CD4-positive, alpha-beta T cell (primary cell): ENCODE measurements around the gene UNC45A. TPM values are rescaled to one million over a fixed set of nuclear protein-coding genes. Genes with fewer than 3 reads are reported as not detected.
A peak's percentile ranks its signal among the peaks of the same experiment; 100 is the strongest.

Experiments used
- ATAC-seq: fragments of 200-7000 bp; cut with Tn5 transposase; one replicate; pipeline ENCODE4 v1.10.0; 2022; ENCODE audit warnings: mild to moderate bottlenecking; ENCODE audit not compliant: poor library complexity
- CTCF ChIA-PET: fragments of 350-600 bp; sonication (Branson Sonifier 250); formaldehyde crosslinking; loops from one replicate; lab custom pipeline; 2021; ENCODE audit warnings: antibody characterized with exemption, inconsistent platforms; lab: Charles Lee
- POLR2A ChIA-PET: fragments of 350-600 bp; sonication (Branson Sonifier 250); formaldehyde crosslinking; loops from one replicate; lab custom pipeline; 2021; ENCODE audit warnings: antibody characterized with exemption, inconsistent platforms; lab: Charles Lee
- DNase-seq, 14 experiments: peaks; one replicate each; pipeline ENCODE4 v3.0.0-alpha.2; 2013 to 2020; ENCODE audit warnings: mixed read lengths in 2 of 14
- H3K27ac ChIP-seq, 2 donors: one replicate each; pipeline versions ENCODE4 v1.5.1 to v1.7.0; 2013; ENCODE audit warnings: low read length in 2 of 2, low read depth in 1 of 2, mild to moderate bottlenecking in 1 of 2
- H3K27me3 ChIP-seq, 2 experiments: 1 replicate in 1 of 2; 2 replicates in 1 of 2; pipeline versions ENCODE4 v1.6.1 to v1.7.0; 2013; ENCODE audit warnings: low read length in 2 of 2, control low read depth in 1 of 2, mild to moderate bottlenecking in 1 of 2, moderate library complexity in 1 of 2; ENCODE audit not compliant: insufficient read depth in 2 of 2, control insufficient read depth in 1 of 2
- H3K36me3 ChIP-seq: one replicate; pipeline ENCODE4 v1.6.1; 2013; ENCODE audit warnings: low read length, control low read depth; ENCODE audit not compliant: insufficient read depth
- H3K4me1 ChIP-seq: one replicate; pipeline ENCODE4 v1.6.1; 2013; ENCODE audit warnings: low read length, control low read depth; ENCODE audit not compliant: insufficient read depth
- H3K4me3 ChIP-seq: one replicate; pipeline ENCODE4 v1.5.1; 2013; ENCODE audit warnings: mild to moderate bottlenecking, low read length, moderate library complexity
- H3K9me3 ChIP-seq, 2 experiments: 1 replicate in 1 of 2; 2 replicates in 1 of 2; pipeline versions ENCODE4 v1.6.1 to v1.7.0; 2013; ENCODE audit warnings: low read length in 2 of 2, mild to moderate bottlenecking in 2 of 2, control low read depth in 1 of 2, moderate library complexity in 1 of 2; ENCODE audit not compliant: control insufficient read depth in 1 of 2, insufficient read depth in 1 of 2
- H3K27ac Mint-ChIP-seq: one replicate; pipeline ENCODE4 v1.8.0; 2020; ENCODE audit warnings: mixed read lengths
- H3K27me3 Mint-ChIP-seq: one replicate; pipeline ENCODE4 v1.8.0; 2021; ENCODE audit warnings: mixed read lengths
- H3K36me3 Mint-ChIP-seq: one replicate; pipeline ENCODE4 v1.8.0; 2021; ENCODE audit warnings: low read depth, mixed read lengths
- H3K4me1 Mint-ChIP-seq: one replicate; pipeline ENCODE4 v1.8.0; 2021; ENCODE audit warnings: low read depth, mixed read lengths
- H3K4me3 Mint-ChIP-seq: one replicate; pipeline ENCODE4 v1.8.0; 2020; ENCODE audit warnings: mild to moderate bottlenecking, mixed read lengths
- H3K9me3 Mint-ChIP-seq: one replicate; pipeline ENCODE4 v1.8.0; 2020; ENCODE audit warnings: mixed read lengths
- CTCF ChIP-seq: fragments of 200-600 bp; IDR thresholded peaks from one replicate; pipeline ENCODE4 v1.8.0; 2022; ENCODE audit warnings: antibody characterized with exemption, mild to moderate bottlenecking
- intact Hi-C, 2 experiments: fragments of 100-400 bp; cut with DNase I in 1 of 2; cut with micrococcal nuclease in 1 of 2; formaldehyde crosslinking; loops; one replicate each; pipeline versions ENCODE4 v1.15.1 to v1.9.0; 2023 to 2025; cut with DNase I, micrococcal nuclease
- total RNA-seq, 174 experiments: library from RNA in 2 of 174; stranded (reverse) in 2 of 174; gene quantifications; one replicate each; pipeline ENCODE4 v1.2.3 and lab custom pipeline; 2021 to 2026

The UNC45A gene
- total RNA-seq, 2 experiments from 2014 or later: 17.6 to 18.9 TPM

DNA sequence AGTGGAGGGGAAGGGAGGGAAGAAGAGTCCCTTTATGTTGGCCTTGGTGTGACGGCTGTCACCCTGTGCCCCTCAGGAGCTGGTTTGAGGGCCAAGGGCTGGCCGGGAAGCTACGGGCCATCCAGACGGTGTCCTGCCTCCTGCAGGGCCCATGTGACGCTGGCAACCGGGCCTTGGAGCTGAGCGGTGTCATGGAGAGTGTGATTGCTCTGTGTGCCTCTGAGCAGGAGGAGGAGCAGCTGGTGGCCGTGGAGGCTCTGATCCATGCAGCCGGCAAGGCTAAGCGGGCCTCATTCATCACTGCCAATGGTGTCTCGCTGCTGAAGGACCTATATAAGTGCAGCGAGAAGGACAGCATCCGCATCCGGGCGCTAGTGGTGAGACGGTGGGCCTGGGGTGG is 11.5 kb downstream of the UNC45A start:
- Mint-ChIP-seq H3K9me3 (no peaks in the 10 kb centered on the region), H3K27ac (no peak overlapping the region), H3K27me3 (no peaks in the 10 kb centered on the region), H3K4me1 (no peaks in the 10 kb centered on the region), H3K4me3 (no peak overlapping the region), H3K36me3 (peaks cover 81% of the 10 kb centered on the region)
- ATAC-seq (no peak), DNase-seq (peak in 1 of 14 experiments; percentile 9)
- no peaks in the 10 kb centered on the region for H3K4me1 ChIP-seq
- ChIA-PET POLR2A (interaction anchor here (3.6 kb wide), 1 partner anchor 12 kb away, joined by 15 read pairs; the partner anchor contains the start of gene UNC45A), CTCF (interaction anchor here (1.1 kb wide), 2 partner anchors 10 to 15 kb away, joined by 3 read pairs; no protein-coding TSS in a partner anchor)
- H3K36me3 ChIP-seq: peaks cover 84% of the 10 kb centered on the region
- H3K27ac ChIP-seq: no peak overlapping the region
- no peak overlapping the region for H3K4me3 ChIP-seq
- no peaks in the 10 kb centered on the region for H3K27me3 ChIP-seq
- TF ChIP-seq CTCF: no peak
- H3K9me3 ChIP-seq: no peaks in the 10 kb centered on the region
- intact Hi-C loops: no loop called here

GRCh38 chr15:90946941-90947576 is 12.0 kb downstream of the UNC45A start:
- no peak for ATAC-seq
- POLR2A ChIA-PET: interaction anchor here (3.6 kb wide), 1 partner anchor 12 kb away, joined by 15 read pairs; the partner anchor contains the start of gene UNC45A
- Mint-ChIP-seq H3K27me3 (no peaks in the 10 kb centered on the region), H3K36me3 (peaks cover 81% of the 10 kb centered on the region), H3K27ac (no peak overlapping the region), H3K4me3 (no peak overlapping the region), H3K4me1 (no peaks in the 10 kb centered on the region), H3K9me3 (no peaks in the 10 kb centered on the region)
- H3K4me1 ChIP-seq: no peaks in the 10 kb centered on the region
- CTCF ChIA-PET: interaction anchor here (1.1 kb wide), 1 partner anchor 10 kb away, joined by 3 read pairs; no protein-coding TSS in a partner anchor
- no peaks in the 10 kb centered on the region for H3K27me3 ChIP-seq
- peaks cover 86% of the 10 kb centered on the region for H3K36me3 ChIP-seq
- H3K4me3 ChIP-seq: no peak overlapping the region
- DNase-seq: no peak
- no peak overlapping the region for H3K27ac ChIP-seq
- H3K9me3 ChIP-seq: no peaks in the 10 kb centered on the region
- intact Hi-C loops: no loop called here
- no peak for TF ChIP-seq CTCF

- H3K9me3 ChIP-seq: no peaks in the 10 kb centered on the region
- CTCF ChIA-PET: interaction anchor here (1.3 kb wide), 1 partner anchor 16 kb away, joined by 4 read pairs; the partner anchor contains the start of gene HDDC3
- H3K4me1 Mint-ChIP-seq: no peaks in the 10 kb centered on the region
- POLR2A ChIA-PET: interaction anchor here (3.6 kb wide), 1 partner anchor 13 kb away, joined by 15 read pairs; the partner anchor contains the start of gene UNC45A
- H3K4me3 Mint-ChIP-seq: no peak overlapping the region
- H3K4me1 ChIP-seq: no peaks in the 10 kb centered on the region
- H3K36me3 ChIP-seq: peaks cover 81% of the 10 kb centered on the region
- H3K36me3 Mint-ChIP-seq: peaks cover 81% of the 10 kb centered on the region
- no peaks in the 10 kb centered on the region for H3K27me3 Mint-ChIP-seq
- ATAC-seq (no peak), DNase-seq (peak in 1 of 14 experiments; percentile 12)
- H3K27me3 ChIP-seq: no peaks in the 10 kb centered on the region
- intact Hi-C loops: no loop called here
- no peak for TF ChIP-seq CTCF
- H3K27ac Mint-ChIP-seq: no peak overlapping the region
- no peak overlapping the region for H3K27ac ChIP-seq
- H3K9me3 Mint-ChIP-seq: no peaks in the 10 kb centered on the region
- H3K4me3 ChIP-seq: no peak overlapping the region
These were observed 12.7 kb downstream of the UNC45A start for GRCh38 chr15:90947577-90948357.
